C4-2B (cell line): ENCODE measurements around the gene TOR2A.

ENCODE experiments used
- H3K27ac ChIP-seq: fragments of 450-650 bp; 2 replicates; pipeline ENCODE4 v1.5.1; 2017
- CTCF ChIP-seq: fragments of 450-650 bp; conservative IDR thresholded peaks from 2 replicates; pipeline ENCODE4 v1.5.1; 2017; ENCODE audit warnings: mild to moderate bottlenecking
- ZFX ChIP-seq: fragments of 450-650 bp; IDR thresholded peaks from 2 replicates; pipeline ENCODE4 v1.6.1; 2017

TOR2A gene

DNA sequence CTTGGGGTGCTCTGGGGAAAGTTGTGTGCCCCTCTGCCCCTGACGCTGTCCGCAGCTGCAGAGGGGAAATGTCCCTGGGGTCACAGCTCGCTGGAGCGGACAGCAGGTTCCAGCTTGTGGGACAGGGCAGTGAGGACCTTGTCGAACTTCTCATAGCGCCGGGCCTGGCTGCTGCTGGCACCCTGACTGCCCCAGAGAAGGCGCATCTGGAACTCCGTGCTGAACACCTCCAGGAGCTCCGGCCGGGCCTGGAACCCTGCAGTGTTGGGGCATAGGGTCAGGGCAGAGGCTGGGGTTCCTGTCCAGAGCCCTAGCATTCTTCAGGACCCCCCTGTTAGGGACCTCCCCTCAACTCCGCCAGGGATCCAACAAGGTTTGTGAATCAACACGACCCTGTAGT is 3.6 kb upstream of the TOR2A start:
- no peak for TF ChIP-seq CTCF
- no peak overlapping the region for H3K27ac ChIP-seq

- peak overlapping the region; percentile 92; the same call in 1 of the 2 replicates for H3K27ac ChIP-seq
- TF ChIP-seq CTCF, result peak; percentile 39
- no peak for TF ChIP-seq ZFX
These were observed 564 bp upstream of the TOR2A start for GRCh38 chr9:127735530-127736185.

GRCh38 chr9:127734247-127734746 is 797 bp downstream of the TOR2A start:
- peak overlapping the region; percentile 92 for H3K27ac ChIP-seq
- no peak for TF ChIP-seq CTCF

- no peak for TF ChIP-seq CTCF
- no peak for TF ChIP-seq ZFX
- no peak overlapping the region for H3K27ac ChIP-seq
These were observed 1.5 kb downstream of the TOR2A start for GRCh38 chr9:127733614-127734013.

GRCh38 chr9:127732444-127732843 is 2.6 kb downstream of the TOR2A start:
- no peak for TF ChIP-seq CTCF
- TF ChIP-seq ZFX, result no peak
- H3K27ac ChIP-seq, result no peak overlapping the region

DNA sequence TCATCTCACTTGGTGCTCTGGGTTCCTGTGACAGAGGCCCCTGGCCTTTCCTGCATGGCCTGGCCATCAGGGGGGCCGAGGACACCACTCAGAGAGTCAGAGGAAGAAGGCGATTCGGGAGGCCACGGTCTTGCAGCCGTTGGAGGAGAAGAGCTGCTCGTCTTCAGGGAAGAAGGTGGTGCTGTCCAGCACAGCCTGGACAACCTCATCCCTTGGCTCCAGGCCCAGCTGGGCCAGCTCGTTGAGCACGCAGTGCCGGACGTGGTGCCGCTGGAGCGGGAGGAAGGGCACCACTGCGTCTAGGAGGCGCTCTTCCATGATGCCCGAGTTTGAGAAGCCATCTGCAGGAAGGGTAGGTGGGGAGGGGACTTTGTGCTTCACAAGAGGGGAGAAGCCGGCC is 3.2 kb downstream of the TOR2A start:
- TF ChIP-seq ZFX (no peak), CTCF (no peak)
- H3K27ac ChIP-seq, result no peak overlapping the region

DNA sequence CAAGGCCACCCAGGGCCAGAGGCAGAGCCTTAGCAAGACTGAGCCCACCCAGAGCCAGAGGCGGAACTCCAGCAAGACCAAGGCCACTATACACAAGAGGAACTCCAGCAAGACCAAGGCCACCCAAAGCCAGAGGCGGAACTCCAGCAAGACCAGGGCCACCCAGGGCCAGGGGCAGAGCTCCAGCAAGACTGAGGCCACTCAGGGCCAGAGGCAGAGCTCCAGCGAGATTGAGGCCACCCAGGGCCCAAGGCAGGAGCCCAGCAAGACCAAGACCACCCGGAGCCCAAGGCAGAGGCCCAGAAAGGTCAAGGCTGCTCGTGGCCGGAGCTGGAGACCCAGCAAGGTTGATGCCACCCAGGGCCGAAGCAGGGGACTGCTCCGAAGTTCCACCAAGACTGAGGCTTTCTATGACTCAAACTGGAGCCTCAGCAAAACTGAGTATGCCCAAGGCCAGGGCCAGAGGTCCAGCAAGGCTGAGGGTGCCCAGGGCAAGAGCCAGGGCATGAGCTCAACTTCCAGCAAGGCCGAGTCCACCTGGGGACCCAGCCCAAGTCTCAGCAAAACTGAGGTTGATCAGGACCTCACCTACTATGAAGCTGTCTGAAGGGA is 4.2 kb downstream of the TOR2A start:
- no peak overlapping the region for H3K27ac ChIP-seq
- TF ChIP-seq CTCF (no peak), ZFX (no peak)
